Measurements from ENCODE around the gene TMEM119.

Gene TMEM119

GRCh38 chr12:108605690-108606406 is 8.0 kb upstream of the TMEM119 start:
- H3K36me3 Mint-ChIP-seq, result no peaks in the 10 kb centered on the region
- DNase-seq, result no peak
- no peaks in the 10 kb centered on the region for H3K4me1 Mint-ChIP-seq
- CTCF ChIA-PET, result interaction anchor here (1.2 kb wide), 1 partner anchor 12 kb away, joined by 3 read pairs; no protein-coding TSS in a partner anchor
- peaks cover 5% of the 10 kb centered on the region for H3K9me3 Mint-ChIP-seq
- H3K27ac Mint-ChIP-seq, result no peak overlapping the region
- H3K4me3 Mint-ChIP-seq, result no peak overlapping the region
- H3K27me3 Mint-ChIP-seq, result peaks cover 29% of the 10 kb centered on the region

- no peak overlapping the region for H3K4me3 Mint-ChIP-seq
- H3K27me3 Mint-ChIP-seq, result peaks cover 21% of the 10 kb centered on the region
- CTCF ChIA-PET, result interaction anchor here (0.8 to 1.2 kb wide), 2 partner anchors 13 to 37 kb away, joined by 3 read pairs; no protein-coding TSS in a partner anchor
- no peaks in the 10 kb centered on the region for H3K36me3 Mint-ChIP-seq
- H3K9me3 Mint-ChIP-seq, result peaks cover 5% of the 10 kb centered on the region
- H3K4me1 Mint-ChIP-seq, result no peaks in the 10 kb centered on the region
- H3K27ac Mint-ChIP-seq, result peak overlapping the region; percentile 66
- DNase-seq, result no peak
These were observed 7.3 kb upstream of the TMEM119 start for GRCh38 chr12:108605000-108605689.

GRCh38 chr12:108604208-108604941 is 6.5 kb upstream of the TMEM119 start:
- no peak for DNase-seq
- H3K27ac Mint-ChIP-seq, result no peak overlapping the region
- H3K4me1 Mint-ChIP-seq, result no peaks in the 10 kb centered on the region
- CTCF ChIA-PET, result interaction anchor here (0.8 to 1.2 kb wide), 3 partner anchors 8 to 36 kb away, joined by 3 read pairs; no protein-coding TSS in a partner anchor
- no peak overlapping the region for H3K4me3 Mint-ChIP-seq
- peaks cover 5% of the 10 kb centered on the region for H3K9me3 Mint-ChIP-seq
- peaks cover 15% of the 10 kb centered on the region for H3K27me3 Mint-ChIP-seq
- H3K36me3 Mint-ChIP-seq, result no peaks in the 10 kb centered on the region

GRCh38 chr12:108603743-108604142 is 5.9 kb upstream of the TMEM119 start:
- H3K27ac Mint-ChIP-seq, result no peak overlapping the region
- no peaks in the 10 kb centered on the region for H3K4me1 Mint-ChIP-seq
- no peak for DNase-seq

GRCh38 chr12:108602976-108603704 is 5.3 kb upstream of the TMEM119 start:
- H3K9me3 Mint-ChIP-seq, result peaks cover 5% of the 10 kb centered on the region
- no peak overlapping the region for H3K27ac Mint-ChIP-seq
- no peak for DNase-seq
- H3K4me1 Mint-ChIP-seq, result no peaks in the 10 kb centered on the region
- H3K36me3 Mint-ChIP-seq, result no peaks in the 10 kb centered on the region
- no peak overlapping the region for H3K4me3 Mint-ChIP-seq
- H3K27me3 Mint-ChIP-seq, result peaks cover 7% of the 10 kb centered on the region
- CTCF ChIA-PET, result no interaction called here

More at GRCh38 chr12:108603743-108604142, 5.9 kb upstream of the TMEM119 start:
- peaks cover 5% of the 10 kb centered on the region for H3K9me3 Mint-ChIP-seq
- CTCF ChIA-PET, result interaction anchor here (1.0 kb wide), 1 partner anchor 9 kb away, joined by 3 read pairs; no protein-coding TSS in a partner anchor
- H3K36me3 Mint-ChIP-seq, result no peaks in the 10 kb centered on the region
- H3K27me3 Mint-ChIP-seq, result peaks cover 12% of the 10 kb centered on the region
- no peak overlapping the region for H3K4me3 Mint-ChIP-seq

GRCh38 chr12:108602209-108602705 is 4.4 kb upstream of the TMEM119 start:
- CTCF ChIA-PET, result no interaction called here
- H3K27ac Mint-ChIP-seq, result no peak overlapping the region
- H3K4me3 Mint-ChIP-seq, result no peak overlapping the region
- H3K9me3 Mint-ChIP-seq, result peaks cover 5% of the 10 kb centered on the region
- no peak for DNase-seq
- no peaks in the 10 kb centered on the region for H3K4me1 Mint-ChIP-seq
- H3K36me3 Mint-ChIP-seq, result no peaks in the 10 kb centered on the region
- H3K27me3 Mint-ChIP-seq, result peaks cover 7% of the 10 kb centered on the region

- H3K36me3 Mint-ChIP-seq, result no peaks in the 10 kb centered on the region
- DNase-seq, result no peak
- CTCF ChIA-PET, result interaction anchor here (1.4 kb wide), 1 partner anchor 283 kb away, joined by 4 read pairs; no protein-coding TSS in a partner anchor
- H3K9me3 Mint-ChIP-seq, result peaks cover 1% of the 10 kb centered on the region
- no peak overlapping the region for H3K4me3 Mint-ChIP-seq
- no peak overlapping the region for H3K27ac Mint-ChIP-seq
- H3K27me3 Mint-ChIP-seq, result peaks cover 7% of the 10 kb centered on the region
- no peaks in the 10 kb centered on the region for H3K4me1 Mint-ChIP-seq
These were observed 2.8 kb upstream of the TMEM119 start for GRCh38 chr12:108600702-108601007.

GRCh38 chr12:108599948-108600701 is 2.2 kb upstream of the TMEM119 start:
- H3K27me3 Mint-ChIP-seq, result peaks cover 4% of the 10 kb centered on the region
- H3K36me3 Mint-ChIP-seq, result no peaks in the 10 kb centered on the region
- H3K4me1 Mint-ChIP-seq, result no peaks in the 10 kb centered on the region
- DNase-seq, result no peak
- CTCF ChIA-PET, result interaction anchor here (1.4 kb wide), 1 partner anchor 284 kb away, joined by 4 read pairs; no protein-coding TSS in a partner anchor
- H3K9me3 Mint-ChIP-seq, result no peaks in the 10 kb centered on the region
- no peak overlapping the region for H3K4me3 Mint-ChIP-seq
- no peak overlapping the region for H3K27ac Mint-ChIP-seq

GRCh38 chr12:108599541-108599940 is 1.7 kb upstream of the TMEM119 start:
- H3K36me3 Mint-ChIP-seq, result no peaks in the 10 kb centered on the region
- no peak overlapping the region for H3K4me3 Mint-ChIP-seq
- no peak for DNase-seq
- no peaks in the 10 kb centered on the region for H3K4me1 Mint-ChIP-seq
- H3K9me3 Mint-ChIP-seq, result no peaks in the 10 kb centered on the region
- no peak overlapping the region for H3K27ac Mint-ChIP-seq
- H3K27me3 Mint-ChIP-seq, result peaks cover 3% of the 10 kb centered on the region
- CTCF ChIA-PET, result no interaction called here

- H3K4me1 Mint-ChIP-seq, result no peaks in the 10 kb centered on the region
- H3K27ac Mint-ChIP-seq, result no peak overlapping the region
- H3K4me3 Mint-ChIP-seq, result no peak overlapping the region
- no peak for DNase-seq
- CTCF ChIA-PET, result interaction anchor here (1.5 kb wide), 1 partner anchor 19 kb away, joined by 5 read pairs; no protein-coding TSS in a partner anchor
- no peaks in the 10 kb centered on the region for H3K27me3 Mint-ChIP-seq
- H3K9me3 Mint-ChIP-seq, result no peaks in the 10 kb centered on the region
- H3K36me3 Mint-ChIP-seq, result no peaks in the 10 kb centered on the region
These were observed 818 bp upstream of the TMEM119 start for GRCh38 chr12:108598553-108599250.

- H3K27me3 Mint-ChIP-seq, result no peaks in the 10 kb centered on the region
- no peaks in the 10 kb centered on the region for H3K4me1 Mint-ChIP-seq
- no peaks in the 10 kb centered on the region for H3K9me3 Mint-ChIP-seq
- no peaks in the 10 kb centered on the region for H3K36me3 Mint-ChIP-seq
- CTCF ChIA-PET, result no interaction called here
- no peak overlapping the region for H3K27ac Mint-ChIP-seq
- no peak for DNase-seq
- no peak overlapping the region for H3K4me3 Mint-ChIP-seq
These were observed 878 bp downstream of the TMEM119 start for GRCh38 chr12:108596854-108597558.
